ENCODE measurements around the gene NRXN2.

The NRXN2 gene

GRCh38 chr11:64742087-64742888 is 19.3 kb upstream of the NRXN2 start:
- peak overlapping the region; percentile 42 to 52 for H3K9ac ChIP-seq (ENCODE audit: low read length in 2 of 2)
- H3K27me3 ChIP-seq (ENCODE audit: control insufficient read depth in 1 of 2, insufficient read depth in 2 of 2, low read length in 2 of 2) = no peaks in the 10 kb centered on the region
- peaks cover 44% of the 10 kb centered on the region for H3K4me1 ChIP-seq (ENCODE audit: control insufficient read depth, insufficient read depth, low read length)
- no peaks in the 10 kb centered on the region for H3K9me3 ChIP-seq (ENCODE audit: control insufficient read depth in 2 of 2, low read length in 2 of 2)
- peak overlapping the region; percentile 77 for H3K27ac ChIP-seq (ENCODE audit: low read length)
- no peaks in the 10 kb centered on the region for H3K36me3 ChIP-seq (ENCODE audit: control insufficient read depth in 2 of 2, insufficient read depth in 2 of 2, low read length in 2 of 2)
- peak overlapping the region; percentile 52 to 84 for H3K4me3 ChIP-seq (ENCODE audit: low read length in 2 of 2)

GRCh38 chr11:64741375-64742086 is 18.5 kb upstream of the NRXN2 start:
- H3K4me1 ChIP-seq (ENCODE audit: control insufficient read depth, insufficient read depth, low read length) = peaks cover 44% of the 10 kb centered on the region
- H3K27me3 ChIP-seq (ENCODE audit: control insufficient read depth in 1 of 2, insufficient read depth in 2 of 2, low read length in 2 of 2) = no peaks in the 10 kb centered on the region
- peak overlapping the region; percentile 77 for H3K27ac ChIP-seq (ENCODE audit: low read length)
- no peak overlapping the region for H3K9ac ChIP-seq (ENCODE audit: low read length in 2 of 2)
- peaks cover 1 to 5% of the 10 kb centered on the region in 2 donors for H3K36me3 ChIP-seq (ENCODE audit: control insufficient read depth in 2 of 2, insufficient read depth in 2 of 2, low read length in 2 of 2)
- H3K9me3 ChIP-seq (ENCODE audit: control insufficient read depth in 2 of 2, low read length in 2 of 2) = no peaks in the 10 kb centered on the region
- H3K4me3 ChIP-seq (ENCODE audit: low read length in 2 of 2) = peak overlapping the region in 1 of 2 donors; percentile 84

- Histone ChIP-seq H3K36me3 (ENCODE audit: control insufficient read depth in 2 of 2, insufficient read depth in 2 of 2, low read length in 2 of 2) (peaks cover 11 to 14% of the 10 kb centered on the region in 2 donors), H3K9ac (ENCODE audit: low read length in 2 of 2) (no peak overlapping the region), H3K27me3 (ENCODE audit: control insufficient read depth in 1 of 2, insufficient read depth in 2 of 2, low read length in 2 of 2) (no peaks in the 10 kb centered on the region)
Measured at GRCh38 chr11:64739871-64740270, 16.9 kb upstream of the NRXN2 start.

GRCh38 chr11:64736654-64737053 is 13.7 kb upstream of the NRXN2 start:
- Histone ChIP-seq H3K27ac (ENCODE audit: low read length) (no peak overlapping the region), H3K36me3 (ENCODE audit: control insufficient read depth in 2 of 2, insufficient read depth in 2 of 2, low read length in 2 of 2) (peaks cover 20 to 23% of the 10 kb centered on the region in 2 donors), H3K4me3 (ENCODE audit: low read length in 2 of 2) (no peak overlapping the region), H3K9me3 (ENCODE audit: control insufficient read depth in 2 of 2, low read length in 2 of 2) (no peaks in the 10 kb centered on the region), H3K4me1 (ENCODE audit: control insufficient read depth, insufficient read depth, low read length) (peaks cover 3% of the 10 kb centered on the region), H3K27me3 (ENCODE audit: control insufficient read depth in 1 of 2, insufficient read depth in 2 of 2, low read length in 2 of 2) (no peaks in the 10 kb centered on the region), H3K9ac (ENCODE audit: low read length in 2 of 2) (no peak overlapping the region)

More at GRCh38 chr11:64739871-64740270, 16.9 kb upstream of the NRXN2 start:
- Histone ChIP-seq H3K27ac (ENCODE audit: low read length) (no peak overlapping the region), H3K4me3 (ENCODE audit: low read length in 2 of 2) (no peak overlapping the region), H3K9me3 (ENCODE audit: control insufficient read depth in 2 of 2, low read length in 2 of 2) (no peaks in the 10 kb centered on the region), H3K4me1 (ENCODE audit: control insufficient read depth, insufficient read depth, low read length) (peaks cover 33% of the 10 kb centered on the region)

GRCh38 chr11:64735725-64736259 is 12.8 kb upstream of the NRXN2 start:
- Histone ChIP-seq H3K9ac (ENCODE audit: low read length in 2 of 2) (no peak overlapping the region), H3K4me1 (ENCODE audit: control insufficient read depth, insufficient read depth, low read length) (no peaks in the 10 kb centered on the region), H3K4me3 (ENCODE audit: low read length in 2 of 2) (no peak overlapping the region), H3K27ac (ENCODE audit: low read length) (no peak overlapping the region), H3K27me3 (ENCODE audit: control insufficient read depth in 1 of 2, insufficient read depth in 2 of 2, low read length in 2 of 2) (no peaks in the 10 kb centered on the region), H3K36me3 (ENCODE audit: control insufficient read depth in 2 of 2, insufficient read depth in 2 of 2, low read length in 2 of 2) (peaks cover 23 to 25% of the 10 kb centered on the region in 2 donors), H3K9me3 (ENCODE audit: control insufficient read depth in 2 of 2, low read length in 2 of 2) (no peaks in the 10 kb centered on the region)

GRCh38 chr11:64734811-64735724 is 12.1 kb upstream of the NRXN2 start:
- no peaks in the 10 kb centered on the region for H3K27me3 ChIP-seq (ENCODE audit: control insufficient read depth in 1 of 2, insufficient read depth in 2 of 2, low read length in 2 of 2)
- H3K36me3 ChIP-seq (ENCODE audit: control insufficient read depth in 2 of 2, insufficient read depth in 2 of 2, low read length in 2 of 2) = peaks cover 28 to 30% of the 10 kb centered on the region in 2 donors
- no peak overlapping the region for H3K27ac ChIP-seq (ENCODE audit: low read length)
- H3K9me3 ChIP-seq (ENCODE audit: control insufficient read depth in 2 of 2, low read length in 2 of 2) = no peaks in the 10 kb centered on the region
- peaks cover 3% of the 10 kb centered on the region for H3K4me1 ChIP-seq (ENCODE audit: control insufficient read depth, insufficient read depth, low read length)
- no peak overlapping the region for H3K9ac ChIP-seq (ENCODE audit: low read length in 2 of 2)
- H3K4me3 ChIP-seq (ENCODE audit: low read length in 2 of 2) = no peak overlapping the region

- H3K36me3 ChIP-seq (ENCODE audit: control insufficient read depth in 2 of 2, insufficient read depth in 2 of 2, low read length in 2 of 2) = peaks cover 31 to 33% of the 10 kb centered on the region in 2 donors
- no peak overlapping the region for H3K27ac ChIP-seq (ENCODE audit: low read length)
- H3K9me3 ChIP-seq (ENCODE audit: control insufficient read depth in 2 of 2, low read length in 2 of 2) = no peaks in the 10 kb centered on the region
- H3K4me3 ChIP-seq (ENCODE audit: low read length in 2 of 2) = no peak overlapping the region
- H3K4me1 ChIP-seq (ENCODE audit: control insufficient read depth, insufficient read depth, low read length) = peaks cover 5% of the 10 kb centered on the region
- H3K27me3 ChIP-seq (ENCODE audit: control insufficient read depth in 1 of 2, insufficient read depth in 2 of 2, low read length in 2 of 2) = no peaks in the 10 kb centered on the region
- no peak overlapping the region for H3K9ac ChIP-seq (ENCODE audit: low read length in 2 of 2)
Measured at GRCh38 chr11:64731601-64732000, 8.6 kb upstream of the NRXN2 start.

- no peak overlapping the region for H3K9ac ChIP-seq (ENCODE audit: low read length in 2 of 2)
- no peaks in the 10 kb centered on the region for H3K27me3 ChIP-seq (ENCODE audit: control insufficient read depth in 1 of 2, insufficient read depth in 2 of 2, low read length in 2 of 2)
- no peak overlapping the region for H3K27ac ChIP-seq (ENCODE audit: low read length)
- no peaks in the 10 kb centered on the region for H3K9me3 ChIP-seq (ENCODE audit: control insufficient read depth in 2 of 2, low read length in 2 of 2)
- H3K4me3 ChIP-seq (ENCODE audit: low read length in 2 of 2) = no peak overlapping the region
- H3K4me1 ChIP-seq (ENCODE audit: control insufficient read depth, insufficient read depth, low read length) = peaks cover 5% of the 10 kb centered on the region
- H3K36me3 ChIP-seq (ENCODE audit: control insufficient read depth in 2 of 2, insufficient read depth in 2 of 2, low read length in 2 of 2) = peaks cover 21 to 24% of the 10 kb centered on the region in 2 donors
Measured at GRCh38 chr11:64729851-64730382, 6.9 kb upstream of the NRXN2 start.

GRCh38 chr11:64728757-64729365 is 5.9 kb upstream of the NRXN2 start:
- Histone ChIP-seq H3K36me3 (ENCODE audit: control insufficient read depth in 2 of 2, insufficient read depth in 2 of 2, low read length in 2 of 2) (peaks cover 18 to 19% of the 10 kb centered on the region in 2 donors), H3K27ac (ENCODE audit: low read length) (no peak overlapping the region), H3K9me3 (ENCODE audit: control insufficient read depth in 2 of 2, low read length in 2 of 2) (no peaks in the 10 kb centered on the region), H3K4me3 (ENCODE audit: low read length in 2 of 2) (no peak overlapping the region), H3K27me3 (ENCODE audit: control insufficient read depth in 1 of 2, insufficient read depth in 2 of 2, low read length in 2 of 2) (no peaks in the 10 kb centered on the region), H3K9ac (ENCODE audit: low read length in 2 of 2) (no peak overlapping the region), H3K4me1 (ENCODE audit: control insufficient read depth, insufficient read depth, low read length) (peaks cover 5% of the 10 kb centered on the region)

Data from stomach smooth muscle (tissue), 2 donors.